AG04450 (cell line): ENCODE results near the gene GGT6. TPM values are rescaled to one million over a fixed set of nuclear protein-coding genes. Genes with fewer than 3 reads are reported as not detected.

Source experiments
- CTCF ChIA-PET: fragments of 300-600, 350-600 bp; formaldehyde crosslinking; extraction: SDS; loops from one replicate; lab custom pipeline; 2022; ENCODE audit warnings: antibody characterized with exemption, inconsistent platforms; lab: Charles Lee
- POLR2A ChIA-PET: fragments of 350-600 bp; formaldehyde crosslinking; extraction: SDS; loops from one replicate; lab custom pipeline; 2021; ENCODE audit warnings: antibody characterized with exemption, inconsistent platforms; lab: Yijun Ruan, JAX
- DNase-seq: peaks from one replicate; pipeline ENCODE4 v3.0.0-alpha.2; 2011; ENCODE audit warnings: low read depth, low spot score
- H3K27ac ChIP-seq: one replicate; pipeline ENCODE4 v1.5.1; 2012; ENCODE audit warnings: low read depth, low read length, control low read depth
- H3K27me3 ChIP-seq: one replicate; pipeline ENCODE4 v1.6.0; 2012; ENCODE audit warnings: low read length; ENCODE audit not compliant: control insufficient read depth, insufficient read depth
- H3K4me3 ChIP-seq: 2 replicates; pipeline ENCODE4 v1.5.1; 2011; ENCODE audit warnings: mild to moderate bottlenecking, low read depth, low read length, control low read depth
- H3K9me3 ChIP-seq: 2 replicates; pipeline ENCODE4 v1.5.1; 2012; ENCODE audit warnings: low read length; ENCODE audit not compliant: control insufficient read depth, insufficient read depth
- CTCF ChIP-seq: IDR thresholded peaks from 2 replicates; pipeline ENCODE4 v1.5.1; 2011; ENCODE audit warnings: low read depth, low read length, control low read depth, inconsistent platforms
- polyA plus RNA-seq: library from polyadenylated mRNA; depleted of rRNA; stranded (reverse); fragments of >200 nt; gene quantifications from 2 replicates; pipeline ENCODE4 v1.2.3, GENCODE V29; 2011

Gene GGT6
- polyA plus RNA-seq, 1 experiment: not detected

- Histone ChIP-seq H3K4me3 (no peak overlapping the region), H3K9me3 (no peaks in the 10 kb centered on the region), H3K27me3 (no peaks in the 10 kb centered on the region), H3K27ac (no peak overlapping the region)
- no peak for DNase-seq
- ChIA-PET CTCF (interaction anchor here (1.5 kb wide), 1 partner anchor 25 kb away, joined by 5 read pairs; no protein-coding TSS in a partner anchor), POLR2A (interaction anchor here (0.6 kb wide), 2 partner anchors 360 to 477 kb away, joined by 4 read pairs; no protein-coding TSS in a partner anchor)
- TF ChIP-seq CTCF: no peak
These were observed 18.2 kb downstream of the GGT6 start for GRCh38 chr17:4542003-4542725.

- Histone ChIP-seq H3K9me3 (no peaks in the 10 kb centered on the region), H3K4me3 (no peak overlapping the region), H3K27me3 (no peaks in the 10 kb centered on the region), H3K27ac (no peak overlapping the region)
- ChIA-PET CTCF (interaction anchor here (1.5 kb wide), 1 partner anchor 26 kb away, joined by 5 read pairs; no protein-coding TSS in a partner anchor), POLR2A (interaction anchor here (0.6 kb wide), 2 partner anchors 360 to 477 kb away, joined by 4 read pairs; no protein-coding TSS in a partner anchor)
- no peak for DNase-seq
- no peak for TF ChIP-seq CTCF
These were observed 18.9 kb downstream of the GGT6 start for GRCh38 chr17:4541328-4542002.

GRCh38 chr17:4540687-4541327 is 19.6 kb downstream of the GGT6 start:
- no peak for TF ChIP-seq CTCF
- CTCF ChIA-PET: no interaction called here
- POLR2A ChIA-PET: no interaction called here

GRCh38 chr17:4540224-4540651 is 20.1 kb downstream of the GGT6 start:
- no peak overlapping the region for H3K4me3 ChIP-seq
- no peaks in the 10 kb centered on the region for H3K9me3 ChIP-seq
- no peak overlapping the region for H3K27ac ChIP-seq
- ChIA-PET CTCF (no interaction called here), POLR2A (no interaction called here)
- TF ChIP-seq CTCF: no peak
- no peaks in the 10 kb centered on the region for H3K27me3 ChIP-seq
- DNase-seq: no peak

More at GRCh38 chr17:4540687-4541327, 19.6 kb downstream of the GGT6 start:
- no peak overlapping the region for H3K27ac ChIP-seq
- H3K9me3 ChIP-seq: no peaks in the 10 kb centered on the region
- H3K27me3 ChIP-seq: no peaks in the 10 kb centered on the region
- H3K4me3 ChIP-seq: no peak overlapping the region
- DNase-seq: no peak
